ENCODE data around the gene TGFBR2. TPM values are rescaled to one million over a fixed set of nuclear protein-coding genes. Genes with fewer than 3 reads are reported as not detected.
A peak's percentile ranks its signal among the peaks of the same experiment; 100 is the strongest.

Gene TGFBR2
- total and polyA plus RNA-seq, 2 of the 13 experiments (the other 11 are each of a cell fraction or from before 2014, with no cell fraction given): 82.2 to 187 TPM

GRCh38 chr3:30606301-30607031 lies at the start of gene TGFBR2 (continued):
- TF ChIP-seq RBAK (CRISPR knock-in tag; IDR thresholded peaks at IDR 0.05) (no peak), NPAS2 (CRISPR knock-in tag; IDR thresholded peaks at IDR 0.05; ENCODE audit: borderline replicate concordance) (no peak), SSRP1 (CRISPR knock-in tag; IDR thresholded peaks at IDR 0.05) (peak; percentile 4; the same call in 1 of the 2 replicates), ZNF576 (CRISPR knock-in tag; IDR thresholded peaks at IDR 0.05) (no peak), ZHX2 (IDR thresholded peaks at IDR 0.05; ENCODE audit: low read depth) (no peak), ZHX2 (CRISPR knock-in tag; IDR thresholded peaks at IDR 0.05; ENCODE audit: borderline replicate concordance) (no peak; the same call in 1 of the 2 replicates), MXI1 (IDR thresholded peaks at IDR 0.05; ENCODE audit: borderline replicate concordance, low read depth, low read length) (peak; percentile 79; the same call in 2 of the 3 replicates), GZF1 (CRISPR knock-in tag; IDR thresholded peaks at IDR 0.05) (peak; percentile 20; the same call in 1 of the 2 replicates), EZH2 (conservative IDR thresholded peaks at IDR 0.05; ENCODE audit: low read depth, low read length) (no peak), ASH2L (IDR thresholded peaks at IDR 0.05; ENCODE audit: insufficient read length, low read depth, low read length) (peak; percentile 66), ETV6 (CRISPR knock-in tag; conservative IDR thresholded peaks at IDR 0.05) (no peak), HNRNPH1 (optimal IDR thresholded peaks at IDR 0.05; ENCODE audit: low read depth, low read length) (no peak), BRCA1 (CRISPR knock-in tag; IDR thresholded peaks at IDR 0.05) (0 out of 2 replicates have a peak, but pooled peaks have one; percentile 27), ZNF800 (CRISPR knock-in tag; IDR thresholded peaks at IDR 0.05) (0 out of 2 replicates have a peak, but pooled peaks have one; percentile 88), ZNF773 (CRISPR knock-in tag; IDR thresholded peaks at IDR 0.05; ENCODE audit: borderline replicate concordance) (peak; percentile 4; the same call in 1 of the 2 replicates), DNMT3B (CRISPR knock-in tag; conservative IDR thresholded peaks at IDR 0.05) (no peak), RARG (CRISPR knock-in tag; IDR thresholded peaks at IDR 0.05; ENCODE audit: low read depth) (no peak), PAF1 (CRISPR knock-in tag; IDR thresholded peaks at IDR 0.05) (0 out of 2 replicates have a peak, but pooled peaks have one; percentile 15), ZFP82 (CRISPR knock-in tag; IDR thresholded peaks at IDR 0.05; ENCODE audit: borderline replicate concordance) (peak; percentile 88; the same call in 1 of the 2 replicates), FOSL1 (CRISPR knock-in tag; IDR thresholded peaks at IDR 0.05; ENCODE audit: borderline replicate concordance) (peak; percentile 92; the same call in 1 of the 2 replicates)
- TF ChIP-seq, protein P1, sequence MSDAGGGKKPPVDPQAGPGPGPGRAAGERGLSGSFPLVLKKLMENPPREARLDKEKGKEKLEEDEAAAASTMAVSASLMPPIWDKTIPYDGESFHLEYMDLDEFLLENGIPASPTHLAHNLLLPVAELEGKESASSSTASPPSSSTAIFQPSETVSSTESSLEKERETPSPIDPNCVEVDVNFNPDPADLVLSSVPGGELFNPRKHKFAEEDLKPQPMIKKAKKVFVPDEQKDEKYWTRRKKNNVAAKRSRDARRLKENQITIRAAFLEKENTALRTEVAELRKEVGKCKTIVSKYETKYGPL (CRISPR knock-in tag; IDR thresholded peaks at IDR 0.05): no peak

Data from HepG2 (cell line).